Measurements from ENCODE around the gene PI4KA. TPM values are rescaled to one million over a fixed set of nuclear protein-coding genes. Genes with fewer than 3 reads are reported as not detected.

PI4KA gene
- total RNA-seq, 1 donor from 2014 or later, result 113 TPM

- no peak for TF ChIP-seq CTCF (IDR thresholded peaks at IDR 0.05)
- intact Hi-C loops (cut with DNase I), result no loop called here
- H3K9me3 ChIP-seq, result no peaks in the 10 kb centered on the region
- no peaks in the 10 kb centered on the region for H3K4me1 ChIP-seq
- H3K36me3 ChIP-seq, result peaks cover 94% of the 10 kb centered on the region
- no peak for DNase-seq
- no peak for ATAC-seq
- H3K27ac ChIP-seq, result no peak overlapping the region
- H3K27me3 ChIP-seq, result no peaks in the 10 kb centered on the region
- no peak overlapping the region for H3K4me3 ChIP-seq
Measured at GRCh38 chr22:20810645-20811044, 48.0 kb downstream of the PI4KA start.

GRCh38 chr22:20809538-20810185 is 48.9 kb downstream of the PI4KA start:
- DNase-seq (no peak), ATAC-seq (no peak)
- intact Hi-C loops (cut with DNase I), result no loop called here
- TF ChIP-seq CTCF (IDR thresholded peaks at IDR 0.05), result no peak
- Histone ChIP-seq H3K9me3 (no peaks in the 10 kb centered on the region), H3K27me3 (no peaks in the 10 kb centered on the region), H3K4me1 (no peaks in the 10 kb centered on the region), H3K36me3 (peaks cover 94% of the 10 kb centered on the region), H3K4me3 (no peak overlapping the region), H3K27ac (no peak overlapping the region)

DNA sequence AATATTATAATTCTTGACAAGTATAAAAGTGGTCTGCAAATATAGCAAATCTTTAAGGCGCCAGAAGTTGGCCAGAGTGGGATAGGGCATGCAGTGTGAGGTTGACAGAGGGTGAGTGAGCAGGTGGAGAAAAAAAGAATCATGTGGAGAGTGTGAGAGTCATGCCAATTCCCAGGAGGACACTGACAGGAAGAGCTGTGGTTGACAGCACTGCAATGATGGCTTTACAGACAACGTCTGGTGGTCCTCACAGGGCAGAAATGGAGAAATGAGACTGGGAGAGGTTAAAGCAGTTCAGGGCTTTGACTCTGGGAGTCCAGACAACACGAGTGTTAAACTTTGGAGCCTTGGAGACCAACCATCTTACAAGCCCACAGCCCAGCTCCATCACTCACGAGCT is 49.8 kb downstream of the PI4KA start:
- intact Hi-C loops (cut with DNase I), result no loop called here
- no peaks in the 10 kb centered on the region for H3K27me3 ChIP-seq
- H3K9me3 ChIP-seq, result no peaks in the 10 kb centered on the region
- peaks cover 95% of the 10 kb centered on the region for H3K36me3 ChIP-seq
- ATAC-seq (no peak), DNase-seq (no peak)
- no peak overlapping the region for H3K27ac ChIP-seq
- H3K4me1 ChIP-seq, result no peaks in the 10 kb centered on the region
- no peak for TF ChIP-seq CTCF (IDR thresholded peaks at IDR 0.05)
- no peak overlapping the region for H3K4me3 ChIP-seq

DNA sequence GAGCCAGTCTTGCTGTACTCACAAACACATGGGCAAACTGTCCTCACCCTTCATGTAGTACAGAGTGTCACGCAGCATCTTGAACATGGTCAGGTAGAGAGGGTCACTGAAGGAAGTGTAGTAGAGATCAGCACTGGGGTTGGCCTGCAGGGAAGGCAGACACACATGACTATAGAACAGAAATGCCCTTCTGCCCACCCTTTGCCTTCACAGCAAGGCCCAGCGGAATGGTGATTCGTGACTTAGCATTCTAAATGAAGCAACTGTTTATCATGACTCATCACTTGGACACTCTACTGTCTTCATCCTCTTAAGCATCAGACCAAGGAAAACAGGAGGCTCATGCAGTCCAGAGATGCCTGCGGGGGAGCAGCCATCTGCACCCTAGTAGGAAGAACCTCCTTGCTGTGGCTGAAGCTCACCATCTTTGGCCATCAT is 51.3 kb downstream of the PI4KA start:
- DNase-seq (no peak), ATAC-seq (no peak)
- no peak overlapping the region for H3K4me3 ChIP-seq
- no peak for TF ChIP-seq CTCF (IDR thresholded peaks at IDR 0.05)
- intact Hi-C loops (cut with DNase I), result no loop called here
- H3K27ac ChIP-seq, result no peak overlapping the region
- H3K36me3 ChIP-seq, result peaks cover 98% of the 10 kb centered on the region
- no peaks in the 10 kb centered on the region for H3K9me3 ChIP-seq
- no peaks in the 10 kb centered on the region for H3K27me3 ChIP-seq
- no peaks in the 10 kb centered on the region for H3K4me1 ChIP-seq

GRCh38 chr22:20805972-20806471 is 52.6 kb downstream of the PI4KA start:
- ATAC-seq (no peak), DNase-seq (no peak)
- Histone ChIP-seq H3K27ac (no peak overlapping the region), H3K4me1 (no peaks in the 10 kb centered on the region), H3K27me3 (no peaks in the 10 kb centered on the region), H3K4me3 (no peak overlapping the region), H3K9me3 (no peaks in the 10 kb centered on the region), H3K36me3 (peaks cover 98% of the 10 kb centered on the region)
- TF ChIP-seq CTCF (IDR thresholded peaks at IDR 0.05), result no peak
- intact Hi-C loops (cut with DNase I), result no loop called here
